ENCODE results near the gene GOLGA6L1. TPM values are rescaled to one million over a fixed set of nuclear protein-coding genes. Genes with fewer than 3 reads are reported as not detected.
"Not testable (repeated sequence)": the region's sequence is repeated elsewhere in the genome, so short reads cannot be mapped to it uniquely, and the experiment has no call there.

The GOLGA6L1 gene
- not detected in 2 replicates for total RNA-seq (2014; rRNA removed; shearing (Covaris generic))

GRCh38 chr15:23136722-23137121, at the start of gene GOLGA6L1:
Gene GOLGA6L1 (minus strand): TSS chr15:23136822. CDS start chr15:23136731, 91 bp downstream.
- not testable (repeated sequence) for H3K36me3 ChIP-seq (replicated peaks; ENCODE audit: control insufficient read depth, insufficient read depth, low read length); DNase-seq

GRCh38 chr15:23181201-23181600, 44.6 kb upstream of the GOLGA6L1 start:
- H3K36me3 ChIP-seq (replicated peaks; ENCODE audit: control insufficient read depth, insufficient read depth, low read length); H3K4me3 ChIP-seq (ENCODE audit: insufficient read depth, low read depth, low read length): not testable (repeated sequence)

More at GRCh38 chr15:23136722-23137121, at the start of gene GOLGA6L1:
- H3K27me3 ChIP-seq (ENCODE audit: control insufficient read depth, insufficient read depth, low read length); H3K4me3 ChIP-seq (ENCODE audit: insufficient read depth, low read depth, low read length): not testable (repeated sequence)

GRCh38 chr15:23180547-23180927, 43.9 kb upstream of the GOLGA6L1 start:
- H3K36me3 ChIP-seq (replicated peaks; ENCODE audit: control insufficient read depth, insufficient read depth, low read length); H3K4me3 ChIP-seq (ENCODE audit: insufficient read depth, low read depth, low read length); DNase-seq; H3K27me3 ChIP-seq (ENCODE audit: control insufficient read depth, insufficient read depth, low read length): not testable (repeated sequence)

More at GRCh38 chr15:23181201-23181600, 44.6 kb upstream of the GOLGA6L1 start:
- DNase-seq; H3K27me3 ChIP-seq (ENCODE audit: control insufficient read depth, insufficient read depth, low read length): not testable (repeated sequence)

GRCh38 chr15:23179768-23180546, 43.3 kb upstream of the GOLGA6L1 start:
- not testable (repeated sequence) for DNase-seq; H3K27me3 ChIP-seq (ENCODE audit: control insufficient read depth, insufficient read depth, low read length); H3K36me3 ChIP-seq (replicated peaks; ENCODE audit: control insufficient read depth, insufficient read depth, low read length)
- peak overlapping the region; percentile 21 for H3K4me3 ChIP-seq (ENCODE audit: insufficient read depth, low read depth, low read length)

GRCh38 chr15:23176683-23177082, 40.1 kb upstream of the GOLGA6L1 start:
- H3K27me3 ChIP-seq (ENCODE audit: control insufficient read depth, insufficient read depth, low read length); DNase-seq; H3K36me3 ChIP-seq (replicated peaks; ENCODE audit: control insufficient read depth, insufficient read depth, low read length); H3K4me3 ChIP-seq (ENCODE audit: insufficient read depth, low read depth, low read length): not testable (repeated sequence)

- not testable (repeated sequence) for H3K4me3 ChIP-seq (ENCODE audit: insufficient read depth, low read depth, low read length); DNase-seq; H3K36me3 ChIP-seq (replicated peaks; ENCODE audit: control insufficient read depth, insufficient read depth, low read length); H3K27me3 ChIP-seq (ENCODE audit: control insufficient read depth, insufficient read depth, low read length)
These were observed 39.0 kb upstream of the GOLGA6L1 start for GRCh38 chr15:23175606-23176005.

- not testable (repeated sequence) for H3K4me3 ChIP-seq (ENCODE audit: insufficient read depth, low read depth, low read length); H3K36me3 ChIP-seq (replicated peaks; ENCODE audit: control insufficient read depth, insufficient read depth, low read length); H3K27me3 ChIP-seq (ENCODE audit: control insufficient read depth, insufficient read depth, low read length); DNase-seq
These were observed 38.1 kb upstream of the GOLGA6L1 start for GRCh38 chr15:23174609-23175140.

- not testable (repeated sequence) for DNase-seq; H3K27me3 ChIP-seq (ENCODE audit: control insufficient read depth, insufficient read depth, low read length)
These were observed 3.8 kb downstream of the GOLGA6L1 start for GRCh38 chr15:23132787-23133186.

GRCh38 chr15:23118208-23118607, 18.4 kb downstream of the GOLGA6L1 start:
- no peak for DNase-seq
- Histone ChIP-seq H3K4me3 (ENCODE audit: insufficient read depth, low read depth, low read length) (no peak overlapping the region), H3K27me3 (ENCODE audit: control insufficient read depth, insufficient read depth, low read length) (no peaks in the 10 kb centered on the region), H3K36me3 (replicated peaks; ENCODE audit: control insufficient read depth, insufficient read depth, low read length) (no peaks in the 10 kb centered on the region)

More at GRCh38 chr15:23132787-23133186, 3.8 kb downstream of the GOLGA6L1 start:
- H3K4me3 ChIP-seq (ENCODE audit: insufficient read depth, low read depth, low read length); H3K36me3 ChIP-seq (replicated peaks; ENCODE audit: control insufficient read depth, insufficient read depth, low read length): not testable (repeated sequence)

- Histone ChIP-seq H3K36me3 (replicated peaks; ENCODE audit: control insufficient read depth, insufficient read depth, low read length) (no peaks in the 10 kb centered on the region), H3K4me3 (ENCODE audit: insufficient read depth, low read depth, low read length) (no peak overlapping the region), H3K27me3 (ENCODE audit: control insufficient read depth, insufficient read depth, low read length) (no peaks in the 10 kb centered on the region)
- no peak for DNase-seq
These were observed 40.8 kb downstream of the GOLGA6L1 start for GRCh38 chr15:23095796-23096195.

GRCh38 chr15:23083115-23083514, 53.5 kb downstream of the GOLGA6L1 start:
- no peak for DNase-seq
- no peak overlapping the region for H3K4me3 ChIP-seq (ENCODE audit: insufficient read depth, low read depth, low read length)
- no peaks in the 10 kb centered on the region for H3K36me3 ChIP-seq (replicated peaks; ENCODE audit: control insufficient read depth, insufficient read depth, low read length)
- no peaks in the 10 kb centered on the region for H3K27me3 ChIP-seq (ENCODE audit: control insufficient read depth, insufficient read depth, low read length)

GRCh38 chr15:23081996-23082737, 54.5 kb downstream of the GOLGA6L1 start:
- not testable (repeated sequence) for H3K36me3 ChIP-seq (replicated peaks; ENCODE audit: control insufficient read depth, insufficient read depth, low read length); H3K4me3 ChIP-seq (ENCODE audit: insufficient read depth, low read depth, low read length); H3K27me3 ChIP-seq (ENCODE audit: control insufficient read depth, insufficient read depth, low read length); DNase-seq

- Histone ChIP-seq H3K36me3 (replicated peaks; ENCODE audit: control insufficient read depth, insufficient read depth, low read length) (no peaks in the 10 kb centered on the region), H3K4me3 (ENCODE audit: insufficient read depth, low read depth, low read length) (no peak overlapping the region), H3K27me3 (ENCODE audit: control insufficient read depth, insufficient read depth, low read length) (no peaks in the 10 kb centered on the region)
- DNase-seq: no peak
These were observed 55.4 kb downstream of the GOLGA6L1 start for GRCh38 chr15:23081271-23081670.

GRCh38 chr15:23079766-23080165, 56.9 kb downstream of the GOLGA6L1 start:
- H3K4me3 ChIP-seq (ENCODE audit: insufficient read depth, low read depth, low read length): no peak overlapping the region
- no peaks in the 10 kb centered on the region for H3K27me3 ChIP-seq (ENCODE audit: control insufficient read depth, insufficient read depth, low read length)
- DNase-seq: no peak
- H3K36me3 ChIP-seq (replicated peaks; ENCODE audit: control insufficient read depth, insufficient read depth, low read length): no peaks in the 10 kb centered on the region
